Loucy (cell line): ENCODE measurements around the gene NES.

Experiments
- H2AFZ ChIP-seq: fragments of 200-600 bp; sonication (generic); 2 replicates; pipeline ENCODE4 v1.6.0; 2016; ENCODE audit warnings: antibody characterized with exemption, mild to moderate bottlenecking, low read length, moderate library complexity
- H3F3A ChIP-seq: fragments of 200-600 bp; 2 replicates; pipeline ENCODE4 v1.6.0; 2016; ENCODE audit warnings: antibody characterized with exemption, low read depth, mild to moderate bottlenecking
- H3K27me3 ChIP-seq: fragments of 200-600 bp; sonication (generic); 2 replicates; pipeline ENCODE4 v1.6.1; 2014; ENCODE audit warnings: low read length, mild to moderate bottlenecking; ENCODE audit not compliant: insufficient read depth, poor library complexity, severe bottlenecking
- H3K36me3 ChIP-seq: fragments of 200-600 bp; sonication (generic); 2 replicates; pipeline ENCODE4 v1.6.1; 2016; ENCODE audit warnings: low read length; ENCODE audit not compliant: insufficient read depth
- H3K4me1 ChIP-seq: fragments of 200-600 bp; sonication (generic); 2 replicates; pipeline ENCODE4 v1.5.1; 2014; ENCODE audit warnings: low read length, mild to moderate bottlenecking; ENCODE audit not compliant: insufficient read depth, poor library complexity, severe bottlenecking
- H3K4me2 ChIP-seq: fragments of 200-600 bp; sonication (generic); 2 replicates; pipeline ENCODE4 v1.6.0; 2014; ENCODE audit warnings: antibody characterized with exemption, low read length, low read depth, mild to moderate bottlenecking; ENCODE audit not compliant: poor library complexity, severe bottlenecking
- H3K4me3 ChIP-seq: fragments of 200-600 bp; sonication (generic); 2 replicates; pipeline ENCODE4 v1.5.1; 2014; ENCODE audit warnings: low read length, mild to moderate bottlenecking, mixed read lengths; ENCODE audit not compliant: poor library complexity, severe bottlenecking
- H3K79me2 ChIP-seq: fragments of 200-600 bp; sonication (generic); 2 replicates; pipeline ENCODE4 v1.6.1; 2014; ENCODE audit warnings: low read length; ENCODE audit not compliant: insufficient read depth
- H3K9ac ChIP-seq: fragments of 200-600 bp; sonication (generic); 2 replicates; pipeline ENCODE4 v1.6.0; 2014; ENCODE audit warnings: mild to moderate bottlenecking, low read depth, low read length, moderate library complexity; ENCODE audit not compliant: poor library complexity, severe bottlenecking
- H3K9me2 ChIP-seq: fragments of 200-600 bp; sonication (generic); replicated peaks from 2 replicates; pipeline ENCODE4 v1.6.1; 2016; ENCODE audit warnings: low read depth, low read length, mixed read lengths
- H3K9me3 ChIP-seq: fragments of 200-600 bp; sonication (generic); 2 replicates; pipeline ENCODE4 v1.6.1; 2014; ENCODE audit warnings: mild to moderate bottlenecking, antibody characterized with exemption, low read length, low read depth; ENCODE audit not compliant: insufficient read depth
- H4K20me1 ChIP-seq: fragments of 200-600 bp; sonication (generic); 2 replicates; pipeline ENCODE4 v1.6.0; 2014; ENCODE audit warnings: antibody characterized with exemption, low read length, mild to moderate bottlenecking; ENCODE audit not compliant: insufficient read depth, poor library complexity, severe bottlenecking
- EZH2phosphoT487 ChIP-seq: fragments of 200-600 bp; IDR thresholded peaks from 2 replicates; pipeline ENCODE4 v1.6.1; 2018; ENCODE audit warnings: antibody characterized with exemption, mild to moderate bottlenecking, moderate library complexity, borderline replicate concordance
- TF ChIP-seq, protein P1 (sequence below): fragments of 200-600 bp; sonication (generic); conservative IDR thresholded peaks from 2 replicates; pipeline ENCODE4 v1.5.1; 2014; ENCODE audit warnings: mild to moderate bottlenecking, antibody characterized with exemption, low read length

NES gene

DNA sequence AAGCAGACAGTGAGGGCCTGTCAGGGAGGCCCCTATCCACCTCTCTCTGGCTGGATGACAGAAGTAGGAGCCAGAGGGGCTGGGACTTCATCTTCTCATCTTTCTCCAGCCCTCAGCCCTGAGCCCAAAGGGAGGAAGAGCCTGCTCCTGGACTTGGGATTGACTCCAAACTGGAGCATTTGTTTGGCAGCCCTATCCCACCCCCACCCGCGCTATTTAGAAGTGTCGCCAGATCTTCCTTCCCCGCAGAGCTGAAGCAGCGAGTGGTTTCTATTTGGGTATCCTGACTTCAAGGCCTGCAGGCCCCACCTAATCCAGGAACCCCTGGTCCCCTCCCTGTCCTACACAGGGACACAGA lies 9.6 kb downstream of the NES start:
- Histone ChIP-seq H3K9ac (no peak overlapping the region), H3K4me1 (peaks cover 9% of the 10 kb centered on the region), H4K20me1 (no peaks in the 10 kb centered on the region), H3F3A (no peaks in the 10 kb centered on the region), H3K36me3 (no peaks in the 10 kb centered on the region), H3K27me3 (no peaks in the 10 kb centered on the region), H3K9me2 (no peaks in the 10 kb centered on the region), H3K4me3 (no peak overlapping the region), H2AFZ (no peak overlapping the region), H3K79me2 (no peaks in the 10 kb centered on the region), H3K9me3 (no peaks in the 10 kb centered on the region), H3K4me2 (no peak overlapping the region)
- no peak for TF ChIP-seq EZH2phosphoT487
- TF ChIP-seq, protein P1, sequence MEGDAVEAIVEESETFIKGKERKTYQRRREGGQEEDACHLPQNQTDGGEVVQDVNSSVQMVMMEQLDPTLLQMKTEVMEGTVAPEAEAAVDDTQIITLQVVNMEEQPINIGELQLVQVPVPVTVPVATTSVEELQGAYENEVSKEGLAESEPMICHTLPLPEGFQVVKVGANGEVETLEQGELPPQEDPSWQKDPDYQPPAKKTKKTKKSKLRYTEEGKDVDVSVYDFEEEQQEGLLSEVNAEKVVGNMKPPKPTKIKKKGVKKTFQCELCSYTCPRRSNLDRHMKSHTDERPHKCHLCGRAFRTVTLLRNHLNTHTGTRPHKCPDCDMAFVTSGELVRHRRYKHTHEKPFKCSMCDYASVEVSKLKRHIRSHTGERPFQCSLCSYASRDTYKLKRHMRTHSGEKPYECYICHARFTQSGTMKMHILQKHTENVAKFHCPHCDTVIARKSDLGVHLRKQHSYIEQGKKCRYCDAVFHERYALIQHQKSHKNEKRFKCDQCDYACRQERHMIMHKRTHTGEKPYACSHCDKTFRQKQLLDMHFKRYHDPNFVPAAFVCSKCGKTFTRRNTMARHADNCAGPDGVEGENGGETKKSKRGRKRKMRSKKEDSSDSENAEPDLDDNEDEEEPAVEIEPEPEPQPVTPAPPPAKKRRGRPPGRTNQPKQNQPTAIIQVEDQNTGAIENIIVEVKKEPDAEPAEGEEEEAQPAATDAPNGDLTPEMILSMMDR, result no peak

DNA sequence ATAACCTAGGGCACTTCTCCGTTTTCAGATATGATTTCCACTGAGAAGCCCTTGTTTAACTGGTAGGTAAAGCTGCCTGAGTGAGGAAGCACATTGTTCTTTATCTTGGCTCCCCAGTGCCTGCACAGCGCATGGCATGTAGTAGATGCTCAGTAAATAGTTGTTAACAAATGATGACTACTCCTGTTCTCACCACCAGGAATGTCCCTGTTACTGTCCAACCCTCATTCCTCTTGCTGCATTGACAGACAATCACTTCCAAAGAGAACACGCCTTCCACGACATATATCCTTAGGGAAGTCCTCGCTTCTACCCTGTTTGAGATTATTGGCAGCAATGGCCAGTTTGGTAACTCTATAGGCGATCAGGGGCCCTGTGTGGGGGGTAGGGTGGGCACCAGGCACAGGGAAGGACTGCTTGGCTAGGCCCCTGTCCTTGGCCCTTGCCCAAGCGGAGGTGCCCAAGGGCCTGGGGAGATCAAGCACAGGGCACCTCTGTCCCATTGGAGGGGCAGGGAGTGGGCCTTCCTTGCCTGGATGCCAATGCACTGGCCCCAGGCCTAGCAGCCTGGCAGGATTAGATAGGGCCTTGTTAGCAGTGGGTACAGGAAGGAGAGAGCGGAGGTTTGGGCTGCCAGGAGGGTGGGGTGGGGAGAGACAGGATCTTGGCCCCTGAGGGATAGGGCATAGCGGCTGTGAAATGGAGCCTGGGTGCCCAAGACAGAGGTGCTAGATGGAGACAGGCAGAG lies 10.2 kb downstream of the NES start:
- H2AFZ ChIP-seq, result no peak overlapping the region
- H3K4me2 ChIP-seq, result no peak overlapping the region
- peaks cover 13% of the 10 kb centered on the region for H3K4me1 ChIP-seq
- H3K79me2 ChIP-seq, result no peaks in the 10 kb centered on the region
- H4K20me1 ChIP-seq, result no peaks in the 10 kb centered on the region
- no peaks in the 10 kb centered on the region for H3F3A ChIP-seq
- no peak overlapping the region for H3K4me3 ChIP-seq
- no peaks in the 10 kb centered on the region for H3K9me2 ChIP-seq
- H3K27me3 ChIP-seq, result no peaks in the 10 kb centered on the region
- H3K9ac ChIP-seq, result no peak overlapping the region
- no peak for TF ChIP-seq EZH2phosphoT487
- TF ChIP-seq, protein P1, result no peak
- H3K9me3 ChIP-seq, result no peaks in the 10 kb centered on the region
- H3K36me3 ChIP-seq, result no peaks in the 10 kb centered on the region

DNA sequence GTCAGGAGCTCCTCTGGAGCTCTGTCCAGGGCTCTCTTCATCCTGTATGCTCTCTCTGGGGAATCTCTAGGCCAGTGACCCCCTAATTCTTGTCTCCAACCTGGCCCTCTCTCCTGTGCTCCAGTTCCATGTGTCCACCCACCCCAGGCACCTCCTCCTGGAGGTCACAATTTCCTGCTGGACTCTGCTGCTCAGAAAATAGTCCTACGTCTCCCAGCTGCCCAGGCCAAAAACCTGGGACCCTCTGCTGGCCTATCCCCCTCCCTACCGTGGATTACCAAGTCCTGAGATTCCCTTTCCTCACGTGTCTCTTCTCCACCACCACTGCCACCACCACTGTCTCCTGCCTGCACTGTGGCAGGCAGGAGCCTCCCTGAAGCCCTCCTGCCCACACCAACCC lies 11.7 kb downstream of the NES start:
- H3K9me2 ChIP-seq, result no peaks in the 10 kb centered on the region
- no peak overlapping the region for H3K4me2 ChIP-seq
- H4K20me1 ChIP-seq, result no peaks in the 10 kb centered on the region
- no peak for TF ChIP-seq EZH2phosphoT487
- TF ChIP-seq, protein P1, result no peak
- peaks cover under 1% of the 10 kb centered on the region; the same call in 1 of the 2 replicates for H3F3A ChIP-seq
- no peaks in the 10 kb centered on the region for H3K27me3 ChIP-seq
- H3K36me3 ChIP-seq, result no peaks in the 10 kb centered on the region
- H3K9ac ChIP-seq, result no peak overlapping the region
- peaks cover 26% of the 10 kb centered on the region for H3K4me1 ChIP-seq
- H2AFZ ChIP-seq, result no peak overlapping the region
- peaks cover 7% of the 10 kb centered on the region; the same call in 1 of the 2 replicates for H3K79me2 ChIP-seq
- H3K4me3 ChIP-seq, result no peak overlapping the region
- H3K9me3 ChIP-seq, result no peaks in the 10 kb centered on the region
